NCI-H187 treated with DMSO at 0.1 percent for 48 hours (cell line): ENCODE data around the gene AHDC1.
"Not testable (repeated sequence)": the region's sequence is repeated elsewhere in the genome, so short reads cannot be mapped to it uniquely, and the experiment has no call there.

Source experiments
- DNase-seq: peaks from one replicate; lab custom pipeline; 2025; lab: John Stamatoyannopoulos, UW

The AHDC1 gene

GRCh38 chr1:27634177-27634984 is 30.4 kb upstream of the AHDC1 start:
- DNase-seq: no peak

GRCh38 chr1:27633640-27634176 is 29.8 kb upstream of the AHDC1 start:
- DNase-seq: no peak

GRCh38 chr1:27633298-27633610 is 29.3 kb upstream of the AHDC1 start:
- DNase-seq: no peak

GRCh38 chr1:27632387-27633297 is 28.7 kb upstream of the AHDC1 start:
- no peak for DNase-seq

- no peak for DNase-seq
Observed at GRCh38 chr1:27630859-27631491, 27.0 kb upstream of the AHDC1 start.

GRCh38 chr1:27628712-27629111 is 24.8 kb upstream of the AHDC1 start:
- DNase-seq: no peak

GRCh38 chr1:27627733-27628132 is 23.8 kb upstream of the AHDC1 start:
- not testable (repeated sequence) for DNase-seq

GRCh38 chr1:27627061-27627460 is 23.1 kb upstream of the AHDC1 start:
- no peak for DNase-seq

- no peak for DNase-seq
Observed at GRCh38 chr1:27626031-27626935, 22.3 kb upstream of the AHDC1 start.

- DNase-seq: no peak
Observed at GRCh38 chr1:27624467-27625178, 20.7 kb upstream of the AHDC1 start.

- no peak for DNase-seq
Observed at GRCh38 chr1:27623327-27624212, 19.6 kb upstream of the AHDC1 start.

- DNase-seq: no peak
Observed at GRCh38 chr1:27622828-27623227, 18.9 kb upstream of the AHDC1 start.

GRCh38 chr1:27621051-27621920 is 17.3 kb upstream of the AHDC1 start:
- no peak for DNase-seq

- DNase-seq: not testable (repeated sequence)
Observed at GRCh38 chr1:27619782-27620438, 16.0 kb upstream of the AHDC1 start.

GRCh38 chr1:27618341-27619082 is 14.6 kb upstream of the AHDC1 start:
- DNase-seq: no peak

- no peak for DNase-seq
Observed at GRCh38 chr1:27617420-27617819, 13.5 kb upstream of the AHDC1 start.

- no peak for DNase-seq
Observed at GRCh38 chr1:27616441-27616840, 12.5 kb upstream of the AHDC1 start.
